Endothelial cell of umbilical vein (primary cell): ENCODE measurements around the gene NSMCE1.

ENCODE experiments used
- POLR2A ChIP-seq: IDR thresholded peaks from 2 replicates; pipeline ENCODE4 v1.6.1; 2012; ENCODE audit warnings: low read depth, mild to moderate bottlenecking, control low read depth, low read length
- POLR2AphosphoS5 ChIP-seq: IDR thresholded peaks from 2 replicates; pipeline ENCODE4 v1.6.1; 2012; ENCODE audit warnings: low read depth, mild to moderate bottlenecking, control low read depth, low read length, moderate library complexity; ENCODE audit not compliant: insufficient read depth
- TF ChIP-seq, protein P1 (sequence below), 2 donors: IDR thresholded peaks; 1 replicate in 1 of 2; 2 replicates in 1 of 2; pipeline ENCODE4 v1.5.1; 2011; ENCODE audit warnings: low read length in 2 of 2, mild to moderate bottlenecking in 2 of 2, moderate library complexity in 2 of 2, control low read depth in 1 of 2, inconsistent platforms in 1 of 2, low read depth in 1 of 2; ENCODE audit not compliant: insufficient read depth in 1 of 2; ENCODE audit errors: extremely low read depth in 1 of 2

DNA sequence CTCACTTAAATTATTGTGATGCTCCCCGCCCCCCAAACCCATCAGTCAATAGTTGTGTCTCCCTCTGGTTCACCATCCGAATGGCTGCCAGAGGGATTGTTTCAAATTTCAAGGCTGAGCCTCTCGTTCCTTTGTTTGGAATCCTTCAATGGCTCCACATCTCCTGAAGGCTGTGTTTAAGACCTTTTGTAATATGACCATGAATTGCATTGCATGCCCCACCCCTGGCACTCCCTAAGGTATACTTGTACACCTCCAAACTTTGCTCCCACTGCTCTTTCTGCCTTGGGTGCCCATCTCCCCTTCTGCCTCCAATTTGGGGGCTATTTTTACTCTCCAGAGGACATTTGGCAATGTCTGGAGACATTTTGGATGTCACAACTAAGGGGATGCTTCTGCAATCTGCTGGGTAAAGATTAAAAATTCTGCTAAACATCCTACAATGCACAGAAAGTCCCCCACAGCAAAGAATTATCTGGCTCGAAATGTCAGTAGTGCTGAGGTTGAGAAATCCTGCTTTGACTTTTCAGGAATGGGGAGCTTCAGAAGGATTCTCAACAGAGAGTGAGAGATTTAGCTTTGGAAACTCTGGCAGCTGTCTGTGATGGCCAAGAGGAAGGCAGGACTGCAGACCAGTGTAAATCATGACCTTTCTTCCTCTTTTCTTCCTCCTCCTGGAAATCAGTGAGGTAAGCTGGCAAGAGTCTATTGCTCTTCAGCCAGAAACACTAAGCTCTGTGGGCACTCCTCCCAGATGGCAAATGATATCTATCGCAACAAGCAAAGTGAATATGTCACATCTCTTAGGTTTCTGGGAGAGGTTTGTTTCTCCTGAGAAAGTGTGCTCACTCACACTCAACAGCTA lies 36.5 kb upstream of the NSMCE1 start:
- TF ChIP-seq POLR2AphosphoS5 (no peak), POLR2A (no peak)
- TF ChIP-seq, protein P1, sequence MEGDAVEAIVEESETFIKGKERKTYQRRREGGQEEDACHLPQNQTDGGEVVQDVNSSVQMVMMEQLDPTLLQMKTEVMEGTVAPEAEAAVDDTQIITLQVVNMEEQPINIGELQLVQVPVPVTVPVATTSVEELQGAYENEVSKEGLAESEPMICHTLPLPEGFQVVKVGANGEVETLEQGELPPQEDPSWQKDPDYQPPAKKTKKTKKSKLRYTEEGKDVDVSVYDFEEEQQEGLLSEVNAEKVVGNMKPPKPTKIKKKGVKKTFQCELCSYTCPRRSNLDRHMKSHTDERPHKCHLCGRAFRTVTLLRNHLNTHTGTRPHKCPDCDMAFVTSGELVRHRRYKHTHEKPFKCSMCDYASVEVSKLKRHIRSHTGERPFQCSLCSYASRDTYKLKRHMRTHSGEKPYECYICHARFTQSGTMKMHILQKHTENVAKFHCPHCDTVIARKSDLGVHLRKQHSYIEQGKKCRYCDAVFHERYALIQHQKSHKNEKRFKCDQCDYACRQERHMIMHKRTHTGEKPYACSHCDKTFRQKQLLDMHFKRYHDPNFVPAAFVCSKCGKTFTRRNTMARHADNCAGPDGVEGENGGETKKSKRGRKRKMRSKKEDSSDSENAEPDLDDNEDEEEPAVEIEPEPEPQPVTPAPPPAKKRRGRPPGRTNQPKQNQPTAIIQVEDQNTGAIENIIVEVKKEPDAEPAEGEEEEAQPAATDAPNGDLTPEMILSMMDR (IDR thresholded peaks at IDR 0.05; ENCODE audit: extremely low read depth in 1 of 2, insufficient read depth in 1 of 2, low read depth in 1 of 2, low read length in 2 of 2): no peak
